HG03565 (cell line): Measurements from ENCODE around the gene COL1A1.

ENCODE experiments used
- ATAC-seq: cut with Tn5 transposase; IDR thresholded peaks from one replicate; pipeline ENCODE4 v1.9.1; 2021; ENCODE audit warnings: mild to moderate bottlenecking, moderate library complexity; ENCODE audit not compliant: unreplicated experiment

Gene COL1A1

GRCh38 chr17:50145532-50146229, 55.8 kb downstream of the COL1A1 start:
- no peak for ATAC-seq

DNA sequence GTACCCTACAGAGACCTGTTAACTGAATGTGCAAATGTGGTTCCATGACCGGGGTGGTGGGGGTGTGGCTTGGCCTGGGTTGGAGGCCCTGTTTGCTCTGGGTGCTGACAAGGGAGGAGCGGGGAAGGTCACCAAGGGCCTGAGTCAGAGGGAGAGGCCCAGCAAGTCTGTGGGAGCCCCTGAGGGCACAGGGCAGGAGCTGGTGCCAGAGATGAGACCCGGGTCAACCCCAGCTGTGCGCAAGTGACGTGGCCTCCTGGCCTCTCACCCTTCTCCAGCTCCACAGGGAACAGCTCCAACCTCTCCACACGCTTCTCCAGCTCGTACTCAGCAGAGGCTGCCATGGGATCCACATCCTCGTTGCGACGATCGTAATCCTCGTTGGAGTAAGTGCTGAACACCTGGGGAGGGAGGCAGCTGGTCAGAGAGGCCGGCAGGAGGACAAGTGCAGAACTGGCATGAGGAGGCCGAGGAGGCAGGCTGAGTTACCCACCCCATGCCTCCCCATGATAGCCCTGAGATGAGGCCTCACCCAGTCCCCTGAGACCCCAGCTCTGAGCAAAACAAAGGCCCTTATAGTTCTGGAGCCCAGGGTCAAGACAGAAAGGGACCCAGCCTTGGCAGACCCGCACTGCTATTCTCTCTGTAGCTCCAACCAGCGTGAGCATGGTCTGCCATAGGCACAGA, 56.4 kb downstream of the COL1A1 start:
- no peak for ATAC-seq

DNA sequence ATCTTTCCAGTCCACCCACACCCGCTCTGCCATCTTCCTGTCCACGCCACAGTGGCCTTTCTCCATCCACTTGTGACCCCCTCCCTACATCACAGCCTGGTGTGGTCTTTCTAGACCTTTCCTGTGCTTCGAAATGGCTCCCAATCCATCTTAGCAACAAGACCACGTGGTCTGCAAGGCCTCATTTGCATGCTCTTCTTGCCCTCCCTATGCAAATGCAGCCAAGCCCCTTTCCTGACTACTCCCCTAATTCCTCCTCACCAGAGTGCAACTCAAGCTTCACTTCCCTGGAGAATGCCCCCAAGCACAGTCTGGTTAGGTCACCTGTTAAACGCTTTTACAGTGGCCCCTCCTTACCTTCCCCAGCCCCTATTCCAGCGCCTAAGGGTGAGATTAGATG, 57.1 kb downstream of the COL1A1 start:
- no peak for ATAC-seq

GRCh38 chr17:50143461-50144176, 57.8 kb downstream of the COL1A1 start:
- ATAC-seq, result no peak

DNA sequence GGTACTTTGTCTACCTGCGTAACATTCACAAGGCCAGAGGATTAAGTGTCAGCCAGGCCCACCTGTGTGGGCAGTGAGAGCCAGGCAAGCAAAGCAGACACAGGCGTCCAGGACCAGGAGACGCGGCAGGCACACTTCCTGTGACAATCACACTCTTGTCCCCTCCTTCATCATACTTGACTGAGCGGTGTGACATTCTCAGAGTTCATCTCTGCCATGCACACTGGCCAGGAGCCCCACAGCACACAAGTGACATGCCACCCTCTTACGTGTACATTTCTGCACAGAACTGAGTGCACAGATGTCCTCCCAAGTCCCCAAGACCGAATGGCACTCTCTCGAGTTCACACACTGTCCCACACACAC, 59.7 kb downstream of the COL1A1 start:
- ATAC-seq, result no peak

GRCh38 chr17:50141026-50141744, 60.2 kb downstream of the COL1A1 start:
- no peak for ATAC-seq

- peak; percentile 44 for ATAC-seq
These were observed 61.2 kb downstream of the COL1A1 start for GRCh38 chr17:50139950-50140885.

GRCh38 chr17:50139185-50139783, 62.1 kb downstream of the COL1A1 start:
- no peak for ATAC-seq

DNA sequence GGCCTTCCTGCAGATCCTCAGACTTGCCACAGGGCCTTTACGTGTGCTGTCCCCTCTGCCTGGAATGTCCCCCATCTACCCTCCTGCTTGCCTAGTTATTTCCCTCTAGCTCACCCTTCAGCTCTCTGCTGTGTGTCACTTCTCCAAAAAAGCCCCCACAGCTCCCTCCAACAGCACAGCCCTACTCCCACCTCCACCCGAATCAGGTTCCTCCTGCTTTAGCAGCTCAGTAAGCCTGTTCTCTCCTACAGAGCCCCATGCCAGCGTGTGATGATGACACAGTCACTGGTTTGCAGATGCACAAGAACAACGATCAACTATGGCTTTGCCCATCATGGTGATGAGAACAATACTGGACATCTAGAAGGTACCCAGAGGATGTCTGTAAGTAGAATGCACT, 64.4 kb downstream of the COL1A1 start:
- ATAC-seq, result no peak

GRCh38 chr17:50136096-50136687, 65.2 kb downstream of the COL1A1 start:
- no peak for ATAC-seq

GRCh38 chr17:50135316-50136095, 65.9 kb downstream of the COL1A1 start:
- ATAC-seq, result no peak

- ATAC-seq, result no peak
These were observed 67.0 kb downstream of the COL1A1 start for GRCh38 chr17:50134206-50135110.

GRCh38 chr17:50133769-50134099, 67.7 kb downstream of the COL1A1 start:
- no peak for ATAC-seq
